Fibroblast of pulmonary artery (primary cell): ENCODE measurements around the gene CPSF3.
"Not testable (repeated sequence)": the region's sequence is repeated elsewhere in the genome, so short reads cannot be mapped to it uniquely, and the experiment has no call there.

Source experiments
- DNase-seq: peaks from one replicate; pipeline ENCODE4 v3.0.0-alpha.2; 2010; ENCODE audit warnings: low read depth
- H3K4me3 ChIP-seq: replicated peaks from 2 replicates; pipeline ENCODE4 v1.5.1; 2011; ENCODE audit warnings: low read depth, mild to moderate bottlenecking, control low read depth, low read length, moderate library complexity
- CTCF ChIP-seq: IDR thresholded peaks from 2 replicates; pipeline ENCODE4 v1.5.1; 2011; ENCODE audit warnings: mild to moderate bottlenecking, control low read depth, low read length, inconsistent platforms; ENCODE audit errors: missing control alignments

The CPSF3 gene

GRCh38 chr2:9493478-9493877 is 70.0 kb downstream of the CPSF3 start:
- no peak for TF ChIP-seq CTCF
- H3K4me3 ChIP-seq = no peak overlapping the region
- DNase-seq = no peak

GRCh38 chr2:9494081-9494480 is 70.6 kb downstream of the CPSF3 start:
- no peak overlapping the region for H3K4me3 ChIP-seq
- DNase-seq = no peak

GRCh38 chr2:9497017-9497416 is 73.6 kb downstream of the CPSF3 start:
- no peak for TF ChIP-seq CTCF
- DNase-seq = no peak
- H3K4me3 ChIP-seq = no peak overlapping the region

More at GRCh38 chr2:9494081-9494480, 70.6 kb downstream of the CPSF3 start:
- TF ChIP-seq CTCF = no peak

GRCh38 chr2:9498210-9498609 is 74.8 kb downstream of the CPSF3 start:
- H3K4me3 ChIP-seq = no peak overlapping the region
- TF ChIP-seq CTCF = no peak
- DNase-seq = no peak

GRCh38 chr2:9508931-9509330 is 85.5 kb downstream of the CPSF3 start:
- DNase-seq = no peak
- no peak overlapping the region for H3K4me3 ChIP-seq
- no peak for TF ChIP-seq CTCF

- H3K4me3 ChIP-seq = not testable (repeated sequence)
Measured at GRCh38 chr2:9513946-9514345, 90.5 kb downstream of the CPSF3 start.

GRCh38 chr2:9517118-9517782 is 93.8 kb downstream of the CPSF3 start:
- TF ChIP-seq CTCF = no peak
- H3K4me3 ChIP-seq = no peak overlapping the region
- DNase-seq = no peak

More at GRCh38 chr2:9513946-9514345, 90.5 kb downstream of the CPSF3 start:
- not testable (repeated sequence) for DNase-seq

GRCh38 chr2:9518163-9518562 is 94.7 kb downstream of the CPSF3 start:
- TF ChIP-seq CTCF = no peak
- no peak overlapping the region for H3K4me3 ChIP-seq
- DNase-seq = no peak
